K562 (cell line): ENCODE results near the gene ISG20L2. TPM values are rescaled to one million over a fixed set of nuclear protein-coding genes. Genes with fewer than 3 reads are reported as not detected.

ENCODE experiments used
- ATAC-seq: fragments of 200-7000 bp; cut with Tn5 transposase; 3 replicates; pipeline ENCODE4 v1.9.1; 2020; ENCODE audit warnings: moderate library complexity
- BruUV-seq: library from RNA; stranded (reverse); fragments of 400-500 nt; replicated peaks from 2 replicates; lab custom pipeline; 2021; lab: Mats Ljungman, UMichigan
- CTCF ChIA-PET: fragments of 300-600 bp; formaldehyde crosslinking; extraction: SDS; loops from one replicate; lab custom pipeline; 2021; ENCODE audit warnings: low intra/inter-chr PET ratio; lab: Yijun Ruan, JAX
- POLR2A ChIA-PET: fragments of 300-600, 350-650 bp; sonication (Branson Sonifier 250); formaldehyde crosslinking; extraction: SDS; loops from one replicate; lab custom pipeline; 2021; ENCODE audit warnings: antibody characterized with exemption, inconsistent platforms; lab: Yijun Ruan, JAX
- DNase-seq, 4 experiments: peaks; one replicate each; pipeline versions ENCODE4 v3.0.0 to v3.0.0-alpha.2; 2011 to 2018; ENCODE audit warnings: low spot score in 3 of 4, mixed read lengths in 3 of 4; ENCODE audit errors: extremely low read depth in 1 of 4
- FAIRE-seq: peaks from 2 replicates; lab custom pipeline; 2011; peaks lifted over from hg19 to GRCh38; lab: Jason Lieb, UNC
- H2AFZ ChIP-seq: 2 replicates; pipeline ENCODE4 v1.6.0; 2011; ENCODE audit warnings: low read depth, low read length, control low read depth, inconsistent platforms
- H3K27ac ChIP-seq: fragments of 200-600 bp; 3 replicates; pipeline ENCODE4 v1.8.0; 2011; ENCODE audit warnings: low read depth, mild to moderate bottlenecking, control low read depth, inconsistent platforms, low read length, moderate library complexity, mixed read lengths; ENCODE audit errors: extremely low read depth
- H3K27me3 ChIP-seq, 2 experiments: fragments of 300-600 bp in 1 of 2; 2 replicates in 1 of 2; 3 replicates in 1 of 2; pipeline versions ENCODE4 v1.6.0 to v1.8.0; 2011; ENCODE audit warnings: inconsistent platforms in 2 of 2, low read length in 2 of 2, mild to moderate bottlenecking in 1 of 2, mixed read lengths in 1 of 2, moderate library complexity in 1 of 2; ENCODE audit not compliant: control insufficient read depth in 2 of 2, insufficient read depth in 2 of 2
- H3K36me3 ChIP-seq: fragments of 300-600 bp; 3 replicates; pipeline ENCODE4 v1.8.0; 2011; ENCODE audit warnings: mild to moderate bottlenecking, low read length, inconsistent platforms; ENCODE audit not compliant: control insufficient read depth, insufficient read depth
- H3K4me1 ChIP-seq, 2 experiments: fragments of 200-600 bp in 1 of 2; replicated peaks in 1 of 2; 2 replicates in 1 of 2; 3 replicates in 1 of 2; pipeline versions ENCODE4 v1.5.1 to v1.8.0; 2011; ENCODE audit warnings: inconsistent platforms in 2 of 2, low read length in 2 of 2, mild to moderate bottlenecking in 1 of 2, mixed read lengths in 1 of 2, moderate library complexity in 1 of 2; ENCODE audit not compliant: control insufficient read depth in 2 of 2, insufficient read depth in 2 of 2
- H3K4me2 ChIP-seq: 2 replicates; pipeline ENCODE4 v1.6.1; 2011; ENCODE audit warnings: low read length, control low read depth, inconsistent platforms, mixed read lengths; ENCODE audit not compliant: insufficient read depth
- H3K4me3 ChIP-seq: fragments of 200-600 bp; sonication (generic), shearing (Covaris generic); 2 replicates; pipeline ENCODE4 v1.5.1; 2016; ENCODE audit warnings: control low read depth, inconsistent platforms
- H3K79me2 ChIP-seq: fragments of 200-600 bp; 3 replicates; pipeline ENCODE4 v1.8.0; 2011; ENCODE audit warnings: low read length, inconsistent platforms; ENCODE audit not compliant: control insufficient read depth, insufficient read depth
- H3K9ac ChIP-seq, 2 experiments: 2 replicates each; pipeline versions ENCODE4 v1.6.0 to v1.6.1; 2011; ENCODE audit warnings: low read depth in 2 of 2, low read length in 2 of 2, control low read depth in 1 of 2, inconsistent platforms in 1 of 2, mild to moderate bottlenecking in 1 of 2, mixed read lengths in 1 of 2; ENCODE audit not compliant: insufficient read depth in 1 of 2
- H3K9me1 ChIP-seq: one replicate; pipeline ENCODE4 v1.6.0; 2011; ENCODE audit warnings: inconsistent platforms, mild to moderate bottlenecking, low read length, moderate library complexity; ENCODE audit not compliant: control insufficient read depth, insufficient read depth
- H3K9me3 ChIP-seq: replicated peaks from 2 replicates; pipeline ENCODE4 v1.5.1; 2011; ENCODE audit warnings: low read depth, low read length, inconsistent platforms; ENCODE audit not compliant: control insufficient read depth, insufficient read depth
- H4K20me1 ChIP-seq: replicated peaks from 2 replicates; pipeline ENCODE4 v1.6.1; 2011; ENCODE audit warnings: low read length, inconsistent platforms, mixed read lengths; ENCODE audit not compliant: control insufficient read depth, insufficient read depth
- ARHGAP35 ChIP-seq: fragments of 450-650 bp; IDR thresholded peaks from 2 replicates; pipeline ENCODE4 v1.6.1; 2018; ENCODE audit not compliant: partially characterized antibody
- FOXA3 ChIP-seq, 2 experiments: fragments of 450-650 bp in 1 of 2; sonication (generic) in 1 of 2; formaldehyde crosslinking; IDR thresholded peaks in 1 of 2; conservative IDR thresholded peaks in 1 of 2; 2 replicates each; pipeline versions ENCODE4 v1.4.0 to v1.8.0; 2020 to 2022; ENCODE audit warnings: mild to moderate bottlenecking in 2 of 2, missing genetic modification reagents in 1 of 2
- GTF2E2 ChIP-seq: fragments of 200-800 bp; sonication (Bioruptor generic); IDR thresholded peaks from 2 replicates; pipeline ENCODE4 v1.6.1; 2016; ENCODE audit warnings: missing genetic modification characterization, missing compliant biosample characterization
- HDAC1 ChIP-seq, 2 experiments: fragments of 450-650 bp; IDR thresholded peaks; 2 replicates each; pipeline ENCODE4 v1.6.1; 2016 to 2017; ENCODE audit warnings: inconsistent platforms in 1 of 2, mild to moderate bottlenecking in 1 of 2, moderate library complexity in 1 of 2
- MCM3 ChIP-seq: fragments of 450-650 bp; IDR thresholded peaks from 2 replicates; pipeline ENCODE4 v1.6.1; 2016
- TCF3 ChIP-seq: sonication (generic); formaldehyde crosslinking; IDR thresholded peaks from 2 replicates; pipeline ENCODE4 v1.4.0; 2020; ENCODE audit warnings: mild to moderate bottlenecking, missing genetic modification reagents
- U2AF1 ChIP-seq: fragments of 200-400 bp; formaldehyde crosslinking; optimal IDR thresholded peaks from 2 replicates; pipeline ENCODE3; 2017; ENCODE audit warnings: mild to moderate bottlenecking, low read depth, low read length, moderate library complexity
- XRCC3 ChIP-seq: fragments of 450-650 bp; IDR thresholded peaks from 2 replicates; pipeline ENCODE4 v1.6.1; 2017; ENCODE audit warnings: mild to moderate bottlenecking, moderate library complexity
- ZNF140 ChIP-seq: fragments of 250-450 bp; sonication (Bioruptor Pico); IDR thresholded peaks from 2 replicates; pipeline ENCODE4 v1.8.0; 2021; ENCODE audit warnings: moderate library complexity, mild to moderate bottlenecking, inconsistent platforms
- WGBS: fragments of 100-300 bp; shearing (Covaris generic); methylation state at CpG from one replicate; pipeline ENCODE4 v1.1.6; 2016; ENCODE audit warnings: low coverage, mixed read lengths; ENCODE audit not compliant: insufficient coverage; ENCODE audit errors: missing lambda C conversion rate; 5-methylcytosine and 5-hydroxymethylcytosine counted together
- in situ Hi-C: fragments of 300-500 bp; cut with MboI; formaldehyde crosslinking; loops from 4 replicates; pipeline ENCODE4 v1.15.0; 2018; ENCODE audit warnings: inconsistent platforms, mixed read lengths
- intact Hi-C: fragments of 100-400 bp; cut with micrococcal nuclease; formaldehyde crosslinking; loops from 2 replicates; pipeline ENCODE4 v1.14.2; 2022
- polyA plus RNA-seq, 8 experiments: library from polyadenylated mRNA; depleted of rRNA in 4 of 8; stranded (reverse) in 5 of 8; unstranded in 3 of 8; fragments of >200 nt; fragmentation: Nextera tagmentation in 2 of 8; fragmentation: Illumina TruSeq in 1 of 8; extraction: Ambion mirVana in 2 of 8; extraction: Trizol in 1 of 8; gene quantifications; 2 replicates each; pipeline versions ENCODE4 v1.2.1 to v1.2.3, GENCODE V29; 2011 to 2014; ENCODE audit warnings: inconsistent platforms in 1 of 8, missing spikeins in 1 of 8
- total RNA-seq, 7 experiments: library from RNA; depleted of rRNA in 6 of 7; stranded (reverse); fragments of >200 nt in 6 of 7; fragmentation: Illumina TruSeq in 2 of 7; extraction: Trizol in 2 of 7; gene quantifications; 2 replicates each; pipeline versions ENCODE4 v1.2.1 to v1.2.3, GENCODE V29; 2011 to 2021; ENCODE audit warnings: low replicate concordance in 1 of 7
- TF ChIP-seq, protein P1 (sequence below): sonication (generic); IDR thresholded peaks from 2 replicates; pipeline ENCODE4 v1.6.1; 2016
- TF ChIP-seq, protein P2 (sequence below): fragments of 250-450 bp; sonication (Bioruptor Pico); IDR thresholded peaks from 2 replicates; pipeline ENCODE4 v1.4.0; 2020; ENCODE audit warnings: mild to moderate bottlenecking, moderate library complexity
- TF ChIP-seq, protein P3 (sequence below): fragments of 450-650 bp; IDR thresholded peaks from one replicate; pipeline ENCODE4 v1.6.1; 2018; ENCODE audit warnings: mild to moderate bottlenecking, moderate library complexity; ENCODE audit not compliant: partially characterized antibody
- TF ChIP-seq, protein P4 (sequence below): sonication (generic); formaldehyde crosslinking; IDR thresholded peaks from 2 replicates; pipeline ENCODE4 v1.8.1; 2023; ENCODE audit warnings: mild to moderate bottlenecking, missing genetic modification reagents

ISG20L2 gene
- total and polyA plus RNA-seq, 9 of the 15 experiments (the other 6 are each of a cell fraction or from before 2014, with no cell fraction given) = 21.3 to 130 (median 50.3) TPM

DNA sequence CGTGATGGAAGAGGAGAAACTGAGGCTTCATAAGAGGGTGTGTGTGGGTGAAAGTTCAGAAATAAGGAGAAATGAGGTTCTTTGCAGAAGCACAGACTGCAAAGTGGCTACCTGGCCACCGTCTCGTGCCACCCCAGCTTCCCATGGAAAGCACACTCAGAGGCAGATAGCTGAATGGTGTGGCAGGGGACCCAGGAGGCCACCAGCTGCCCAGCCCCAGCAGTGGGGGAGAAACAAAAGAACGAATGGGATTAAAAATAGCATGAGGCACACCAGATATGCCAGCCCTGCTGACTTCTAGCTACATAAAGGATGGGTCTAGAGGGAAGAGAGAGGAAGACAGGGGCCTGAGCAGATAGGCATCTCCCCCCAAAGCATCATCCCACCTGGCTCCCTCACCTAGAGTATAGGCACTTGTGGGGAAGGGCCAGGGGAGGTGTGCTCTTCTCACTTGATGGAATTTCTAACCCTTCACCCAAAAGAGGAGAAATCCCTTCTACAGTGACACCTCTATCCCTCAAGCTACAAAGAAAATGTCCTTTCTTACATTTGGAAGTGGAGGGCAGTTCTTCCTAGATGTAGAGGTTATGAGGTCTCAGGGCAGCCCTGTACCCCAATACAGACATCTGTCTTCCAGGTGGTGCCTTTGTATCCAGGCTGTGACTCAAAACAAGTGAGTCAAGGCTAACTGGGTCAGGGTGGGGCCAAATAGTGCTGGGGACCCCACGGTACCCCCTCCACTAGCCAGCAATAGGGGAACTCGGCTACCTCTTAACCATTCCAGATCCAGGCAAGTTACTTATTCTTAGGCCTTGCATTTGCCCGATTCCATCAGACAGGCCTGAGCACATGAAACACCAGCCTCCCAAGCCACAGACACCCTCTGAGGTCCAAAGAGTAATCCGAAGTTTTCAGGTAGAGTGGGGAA, 19.4 kb upstream of the ISG20L2 start:
- H3K4me3 ChIP-seq = peak overlapping the region; percentile 95
- 7% methylated on average over 8 of the region's 8 CpGs for WGBS
- no peaks in the 10 kb centered on the region for H3K9me1 ChIP-seq
- peaks cover 33 to 50% of the 10 kb centered on the region in 2 experiments for H3K4me1 ChIP-seq
- H3K36me3 ChIP-seq = peaks cover 62% of the 10 kb centered on the region
- POLR2A ChIA-PET = interaction anchor here (0.6 to 1.7 kb wide), 5 partner anchors 15 to 148 kb away, joined by 3 to 4 read pairs (median 3); partner anchors contain the start of gene PRCC
- intact Hi-C loops = no loop called here
- H3K27ac ChIP-seq = peak overlapping the region; percentile 89
- DNase-seq = no peak
- BruUV-seq = no TSS peak
- no peaks in the 10 kb centered on the region for H3K9me3 ChIP-seq
- no peak for ATAC-seq
- peaks cover 26% of the 10 kb centered on the region for H4K20me1 ChIP-seq
- peak overlapping the region; percentile 94 to 96 for H3K9ac ChIP-seq
- H3K79me2 ChIP-seq = peaks cover 91% of the 10 kb centered on the region
- H3K4me2 ChIP-seq = peak overlapping the region; percentile 97
- CTCF ChIA-PET = no interaction called here
- FAIRE-seq = no peak
- in situ Hi-C loops = loop anchor here (25.0 kb wide), 1 partner anchor 1436 kb away; the partner anchor contains the start of genes FDPS, PKLR and RUSC1
- no peaks in the 10 kb centered on the region for H3K27me3 ChIP-seq
- no peak overlapping the region for H2AFZ ChIP-seq
- no peak for TF ChIP-seq ZNF140 (CRISPR knock-in tag)
- no peak for TF ChIP-seq ARHGAP35
- TF ChIP-seq TCF3 (CRISPR knock-in tag) = no peak
- TF ChIP-seq HDAC1 (IDR thresholded peaks at IDR 0.05) = no peak
- no peak for TF ChIP-seq U2AF1
- TF ChIP-seq, protein P1, sequence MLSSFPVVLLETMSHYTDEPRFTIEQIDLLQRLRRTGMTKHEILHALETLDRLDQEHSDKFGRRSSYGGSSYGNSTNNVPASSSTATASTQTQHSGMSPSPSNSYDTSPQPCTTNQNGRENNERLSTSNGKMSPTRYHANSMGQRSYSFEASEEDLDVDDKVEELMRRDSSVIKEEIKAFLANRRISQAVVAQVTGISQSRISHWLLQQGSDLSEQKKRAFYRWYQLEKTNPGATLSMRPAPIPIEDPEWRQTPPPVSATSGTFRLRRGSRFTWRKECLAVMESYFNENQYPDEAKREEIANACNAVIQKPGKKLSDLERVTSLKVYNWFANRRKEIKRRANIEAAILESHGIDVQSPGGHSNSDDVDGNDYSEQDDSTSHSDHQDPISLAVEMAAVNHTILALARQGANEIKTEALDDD = 0 out of 2 replicates have a peak, but pooled peaks have one; percentile 3
- no peak for TF ChIP-seq XRCC3
- no peak for TF ChIP-seq MCM3
- TF ChIP-seq, protein P2, sequence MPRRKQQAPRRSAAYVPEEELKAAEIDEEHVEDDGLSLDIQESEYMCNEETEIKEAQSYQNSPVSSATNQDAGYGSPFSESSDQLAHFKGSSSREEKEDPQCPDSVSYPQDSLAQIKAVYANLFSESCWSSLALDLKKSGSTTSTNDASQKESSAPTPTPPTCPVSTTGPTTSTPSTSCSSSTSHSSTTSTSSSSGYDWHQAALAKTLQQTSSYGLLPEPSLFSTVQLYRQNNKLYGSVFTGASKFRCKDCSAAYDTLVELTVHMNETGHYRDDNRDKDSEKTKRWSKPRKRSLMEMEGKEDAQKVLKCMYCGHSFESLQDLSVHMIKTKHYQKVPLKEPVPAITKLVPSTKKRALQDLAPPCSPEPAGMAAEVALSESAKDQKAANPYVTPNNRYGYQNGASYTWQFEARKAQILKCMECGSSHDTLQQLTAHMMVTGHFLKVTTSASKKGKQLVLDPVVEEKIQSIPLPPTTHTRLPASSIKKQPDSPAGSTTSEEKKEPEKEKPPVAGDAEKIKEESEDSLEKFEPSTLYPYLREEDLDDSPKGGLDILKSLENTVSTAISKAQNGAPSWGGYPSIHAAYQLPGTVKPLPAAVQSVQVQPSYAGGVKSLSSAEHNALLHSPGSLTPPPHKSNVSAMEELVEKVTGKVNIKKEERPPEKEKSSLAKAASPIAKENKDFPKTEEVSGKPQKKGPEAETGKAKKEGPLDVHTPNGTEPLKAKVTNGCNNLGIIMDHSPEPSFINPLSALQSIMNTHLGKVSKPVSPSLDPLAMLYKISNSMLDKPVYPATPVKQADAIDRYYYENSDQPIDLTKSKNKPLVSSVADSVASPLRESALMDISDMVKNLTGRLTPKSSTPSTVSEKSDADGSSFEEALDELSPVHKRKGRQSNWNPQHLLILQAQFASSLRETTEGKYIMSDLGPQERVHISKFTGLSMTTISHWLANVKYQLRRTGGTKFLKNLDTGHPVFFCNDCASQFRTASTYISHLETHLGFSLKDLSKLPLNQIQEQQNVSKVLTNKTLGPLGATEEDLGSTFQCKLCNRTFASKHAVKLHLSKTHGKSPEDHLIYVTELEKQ (CRISPR knock-in tag) = no peak
- TF ChIP-seq, protein P3, sequence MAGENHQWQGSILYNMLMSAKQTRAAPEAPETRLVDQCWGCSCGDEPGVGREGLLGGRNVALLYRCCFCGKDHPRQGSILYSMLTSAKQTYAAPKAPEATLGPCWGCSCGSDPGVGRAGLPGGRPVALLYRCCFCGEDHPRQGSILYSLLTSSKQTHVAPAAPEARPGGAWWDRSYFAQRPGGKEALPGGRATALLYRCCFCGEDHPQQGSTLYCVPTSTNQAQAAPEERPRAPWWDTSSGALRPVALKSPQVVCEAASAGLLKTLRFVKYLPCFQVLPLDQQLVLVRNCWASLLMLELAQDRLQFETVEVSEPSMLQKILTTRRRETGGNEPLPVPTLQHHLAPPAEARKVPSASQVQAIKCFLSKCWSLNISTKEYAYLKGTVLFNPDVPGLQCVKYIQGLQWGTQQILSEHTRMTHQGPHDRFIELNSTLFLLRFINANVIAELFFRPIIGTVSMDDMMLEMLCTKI = no peak
- TF ChIP-seq, protein P4, sequence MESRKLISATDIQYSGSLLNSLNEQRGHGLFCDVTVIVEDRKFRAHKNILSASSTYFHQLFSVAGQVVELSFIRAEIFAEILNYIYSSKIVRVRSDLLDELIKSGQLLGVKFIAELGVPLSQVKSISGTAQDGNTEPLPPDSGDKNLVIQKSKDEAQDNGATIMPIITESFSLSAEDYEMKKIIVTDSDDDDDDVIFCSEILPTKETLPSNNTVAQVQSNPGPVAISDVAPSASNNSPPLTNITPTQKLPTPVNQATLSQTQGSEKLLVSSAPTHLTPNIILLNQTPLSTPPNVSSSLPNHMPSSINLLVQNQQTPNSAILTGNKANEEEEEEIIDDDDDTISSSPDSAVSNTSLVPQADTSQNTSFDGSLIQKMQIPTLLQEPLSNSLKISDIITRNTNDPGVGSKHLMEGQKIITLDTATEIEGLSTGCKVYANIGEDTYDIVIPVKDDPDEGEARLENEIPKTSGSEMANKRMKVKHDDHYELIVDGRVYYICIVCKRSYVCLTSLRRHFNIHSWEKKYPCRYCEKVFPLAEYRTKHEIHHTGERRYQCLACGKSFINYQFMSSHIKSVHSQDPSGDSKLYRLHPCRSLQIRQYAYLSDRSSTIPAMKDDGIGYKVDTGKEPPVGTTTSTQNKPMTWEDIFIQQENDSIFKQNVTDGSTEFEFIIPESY (CRISPR knock-in tag) = no peak
- TF ChIP-seq FOXA3 (CRISPR knock-in tag; conservative IDR thresholded peaks at IDR 0.05 in 1 of 2, IDR thresholded peaks at IDR 0.05 in 1 of 2) = 0 out of 4 replicates have a peak, but pooled peaks of 1 of the 2 experiments have one; percentile 23
- no peak for TF ChIP-seq GTF2E2 (tag)
